ENCODE measurements around the gene GRHL1. TPM values are rescaled to one million over a fixed set of nuclear protein-coding genes. Genes with fewer than 3 reads are reported as not detected.

Gene GRHL1
- total RNA-seq, 1 donor from 2014 or later = 126 TPM

DNA sequence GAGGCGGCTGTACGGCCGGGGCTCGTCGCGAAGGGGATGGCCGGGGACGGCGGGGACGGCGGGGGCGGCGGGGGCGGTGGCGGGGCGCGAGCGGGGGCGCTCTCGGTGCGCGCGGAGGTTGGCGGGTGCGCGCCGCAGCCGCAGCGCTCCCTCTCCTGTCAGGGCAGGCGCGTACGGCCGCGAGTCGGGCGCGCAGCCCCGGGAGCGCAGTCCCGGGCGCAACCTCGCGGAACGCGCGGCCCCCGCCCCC, 296 bp upstream of the GRHL1 start:
- no peaks in the 10 kb centered on the region for H3K36me3 ChIP-seq
- TF ChIP-seq CTCF (IDR thresholded peaks at IDR 0.05) = no peak
- TF ChIP-seq POLR2AphosphoS5 (IDR thresholded peaks at IDR 0.05; ENCODE audit: insufficient read depth in 1 of 2, low read depth in 1 of 2) = no peak
- TF ChIP-seq POLR2A (IDR thresholded peaks at IDR 0.05) = no peak
- peak overlapping the region; percentile 81 to 89 for H3K4me3 ChIP-seq
- intact Hi-C loops (cut with DNase I) = no loop called here
- peak overlapping the region; percentile 83 for H3K27ac ChIP-seq
- no peaks in the 10 kb centered on the region for H3K4me1 ChIP-seq
- H3K9me3 ChIP-seq = no peaks in the 10 kb centered on the region
- no peak for DNase-seq (ENCODE audit: extremely low spot score in 2 of 2)
- no peaks in the 10 kb centered on the region for H3K27me3 ChIP-seq

- intact Hi-C loops (cut with DNase I) = no loop called here
These were observed 819 bp downstream of the GRHL1 start for GRCh38 chr2:9952286-9952737.

GRCh38 chr2:9952856-9953503, 1.5 kb downstream of the GRHL1 start:
- intact Hi-C loops (cut with DNase I) = no loop called here
- H3K36me3 ChIP-seq = no peaks in the 10 kb centered on the region
- peak in 1 of 2 donors; percentile 20 for DNase-seq (ENCODE audit: extremely low spot score in 2 of 2)
- no peak overlapping the region for H3K27ac ChIP-seq
- H3K4me3 ChIP-seq = peak overlapping the region in 1 of 2 donors; percentile 81
- no peaks in the 10 kb centered on the region for H3K9me3 ChIP-seq
- TF ChIP-seq POLR2A (IDR thresholded peaks at IDR 0.05) = no peak
- TF ChIP-seq POLR2AphosphoS5 (IDR thresholded peaks at IDR 0.05; ENCODE audit: insufficient read depth in 1 of 2, low read depth in 1 of 2) = no peak
- no peak for TF ChIP-seq CTCF (IDR thresholded peaks at IDR 0.05)
- H3K4me1 ChIP-seq = no peaks in the 10 kb centered on the region
- no peaks in the 10 kb centered on the region for H3K27me3 ChIP-seq

More at GRCh38 chr2:9952286-9952737, 819 bp downstream of the GRHL1 start:
- no peaks in the 10 kb centered on the region for H3K9me3 ChIP-seq
- no peaks in the 10 kb centered on the region for H3K27me3 ChIP-seq
- no peaks in the 10 kb centered on the region for H3K4me1 ChIP-seq
- DNase-seq (ENCODE audit: extremely low spot score in 2 of 2) = peak in 1 of 2 donors; percentile 81
- TF ChIP-seq POLR2AphosphoS5 (IDR thresholded peaks at IDR 0.05; ENCODE audit: insufficient read depth in 1 of 2, low read depth in 1 of 2) = no peak
- no peak for TF ChIP-seq POLR2A (IDR thresholded peaks at IDR 0.05)
- no peak for TF ChIP-seq CTCF (IDR thresholded peaks at IDR 0.05)
- H3K4me3 ChIP-seq = peak overlapping the region; percentile 81 to 89
- H3K27ac ChIP-seq = peak overlapping the region; percentile 56
- H3K36me3 ChIP-seq = no peaks in the 10 kb centered on the region

DNA sequence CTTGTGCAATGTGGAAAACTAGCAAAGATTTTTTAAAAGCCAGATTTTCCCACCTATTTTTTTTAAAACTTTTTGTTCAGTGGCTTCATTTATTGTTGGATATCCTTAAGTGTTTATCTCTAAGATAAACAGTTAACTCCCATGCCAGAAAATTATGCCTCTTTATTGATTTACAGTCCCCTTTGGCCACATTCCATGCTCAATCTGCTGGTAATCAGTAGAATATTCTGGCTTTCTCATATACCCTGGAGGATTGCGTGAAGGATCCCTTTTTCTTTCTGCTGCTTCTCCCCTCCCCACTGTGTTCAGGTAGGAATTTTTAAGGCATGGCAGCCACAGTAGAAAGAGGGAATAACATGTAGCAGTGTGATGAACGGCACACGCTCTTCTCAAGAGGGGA, 2.6 kb downstream of the GRHL1 start:
- no peaks in the 10 kb centered on the region for H3K4me1 ChIP-seq
- peak overlapping the region; percentile 12 for H3K27ac ChIP-seq
- intact Hi-C loops (cut with DNase I) = no loop called here
- no peaks in the 10 kb centered on the region for H3K36me3 ChIP-seq
- no peaks in the 10 kb centered on the region for H3K27me3 ChIP-seq
- H3K4me3 ChIP-seq = peak overlapping the region in 1 of 2 donors; percentile 81
- no peaks in the 10 kb centered on the region for H3K9me3 ChIP-seq
- no peak for TF ChIP-seq CTCF (IDR thresholded peaks at IDR 0.05)
- no peak for TF ChIP-seq POLR2A (IDR thresholded peaks at IDR 0.05)
- no peak for TF ChIP-seq POLR2AphosphoS5 (IDR thresholded peaks at IDR 0.05; ENCODE audit: insufficient read depth in 1 of 2, low read depth in 1 of 2)
- no peak for DNase-seq (ENCODE audit: extremely low spot score in 2 of 2)

DNA sequence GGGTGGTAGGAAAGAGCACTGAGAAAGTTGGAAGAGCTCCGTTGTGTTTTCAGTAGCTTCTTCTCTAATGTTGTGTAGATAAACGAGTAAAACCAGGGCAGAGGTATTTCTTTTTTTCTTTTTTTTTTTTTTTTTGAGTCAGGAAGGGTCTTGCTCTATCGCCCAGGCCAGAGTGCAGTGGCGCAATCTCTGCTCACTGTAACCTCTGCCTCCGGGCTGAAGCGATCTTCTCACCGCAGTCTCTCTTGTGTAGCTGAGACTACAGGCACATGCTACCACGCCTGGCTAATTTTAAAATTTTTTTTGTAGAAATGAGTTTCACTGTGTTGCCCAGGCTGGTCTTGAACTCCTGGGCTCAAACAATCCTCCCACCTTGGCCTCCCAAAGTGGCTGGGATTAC, 6.6 kb downstream of the GRHL1 start:
- intact Hi-C loops (cut with DNase I) = no loop called here
- H3K27ac ChIP-seq = no peak overlapping the region
- H3K9me3 ChIP-seq = no peaks in the 10 kb centered on the region
- TF ChIP-seq POLR2AphosphoS5 (IDR thresholded peaks at IDR 0.05; ENCODE audit: insufficient read depth in 1 of 2, low read depth in 1 of 2) (no peak), POLR2A (IDR thresholded peaks at IDR 0.05) (no peak), CTCF (IDR thresholded peaks at IDR 0.05) (no peak)
- peak in 1 of 2 donors; percentile 16 for DNase-seq (ENCODE audit: extremely low spot score in 2 of 2)
- H3K27me3 ChIP-seq = no peaks in the 10 kb centered on the region
- H3K4me3 ChIP-seq = no peak overlapping the region
- H3K36me3 ChIP-seq = no peaks in the 10 kb centered on the region
- no peaks in the 10 kb centered on the region for H3K4me1 ChIP-seq

Measured in vagina (tissue), 2 donors.